Mesothelial cell of epicardium (in vitro differentiated cells): ENCODE results near the gene TTC7B. TPM values are rescaled to one million over a fixed set of nuclear protein-coding genes. Genes with fewer than 3 reads are reported as not detected.

Experiments used
- DNase-seq, 2 experiments: peaks; one replicate each; pipeline ENCODE4 v3.0.0; 2021; ENCODE audit warnings: low spot score in 2 of 2; ENCODE audit not compliant: unreplicated experiment in 2 of 2
- H3K27ac Mint-ChIP-seq: 2 replicates; pipeline ENCODE4 v1.8.0; 2021; ENCODE audit warnings: mixed read lengths
- H3K27me3 Mint-ChIP-seq: 2 replicates; pipeline ENCODE4 v1.8.0; 2021; ENCODE audit warnings: low read depth, mixed read lengths
- H3K36me3 Mint-ChIP-seq: 2 replicates; pipeline ENCODE4 v1.8.0; 2021; ENCODE audit warnings: mixed read lengths
- H3K4me1 Mint-ChIP-seq: 2 replicates; pipeline ENCODE4 v1.8.0; 2021; ENCODE audit warnings: mixed read lengths
- H3K4me3 Mint-ChIP-seq: 2 replicates; pipeline ENCODE4 v1.8.0; 2021; ENCODE audit warnings: mild to moderate bottlenecking, moderate library complexity, mixed read lengths
- H3K9me3 Mint-ChIP-seq: 2 replicates; pipeline ENCODE4 v1.8.0; 2021; ENCODE audit warnings: mixed read lengths
- total RNA-seq: library from RNA; stranded (reverse); gene quantifications from 3 replicates; pipeline ENCODE4 v1.2.1, GENCODE V29; 2021
- TF ChIP-seq, protein P1 (sequence below): fragments of 200-600 bp; sonication (generic); IDR thresholded peaks from one replicate; pipeline ENCODE4 v1.5.0; 2021; ENCODE audit warnings: antibody characterized with exemption; ENCODE audit not compliant: unreplicated experiment

TTC7B gene
- total RNA-seq, 1 donor from 2014 or later, result 56.5 TPM

- Mint-ChIP-seq H3K4me1 (peaks cover 34% of the 10 kb centered on the region), H3K36me3 (peaks cover 15% of the 10 kb centered on the region), H3K27me3 (no peaks in the 10 kb centered on the region), H3K4me3 (no peak overlapping the region), H3K27ac (no peak overlapping the region), H3K9me3 (no peaks in the 10 kb centered on the region)
- no peak for DNase-seq
- TF ChIP-seq, protein P1, sequence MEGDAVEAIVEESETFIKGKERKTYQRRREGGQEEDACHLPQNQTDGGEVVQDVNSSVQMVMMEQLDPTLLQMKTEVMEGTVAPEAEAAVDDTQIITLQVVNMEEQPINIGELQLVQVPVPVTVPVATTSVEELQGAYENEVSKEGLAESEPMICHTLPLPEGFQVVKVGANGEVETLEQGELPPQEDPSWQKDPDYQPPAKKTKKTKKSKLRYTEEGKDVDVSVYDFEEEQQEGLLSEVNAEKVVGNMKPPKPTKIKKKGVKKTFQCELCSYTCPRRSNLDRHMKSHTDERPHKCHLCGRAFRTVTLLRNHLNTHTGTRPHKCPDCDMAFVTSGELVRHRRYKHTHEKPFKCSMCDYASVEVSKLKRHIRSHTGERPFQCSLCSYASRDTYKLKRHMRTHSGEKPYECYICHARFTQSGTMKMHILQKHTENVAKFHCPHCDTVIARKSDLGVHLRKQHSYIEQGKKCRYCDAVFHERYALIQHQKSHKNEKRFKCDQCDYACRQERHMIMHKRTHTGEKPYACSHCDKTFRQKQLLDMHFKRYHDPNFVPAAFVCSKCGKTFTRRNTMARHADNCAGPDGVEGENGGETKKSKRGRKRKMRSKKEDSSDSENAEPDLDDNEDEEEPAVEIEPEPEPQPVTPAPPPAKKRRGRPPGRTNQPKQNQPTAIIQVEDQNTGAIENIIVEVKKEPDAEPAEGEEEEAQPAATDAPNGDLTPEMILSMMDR, result no peak
Observed at GRCh38 chr14:90621201-90621600, 195.0 kb downstream of the TTC7B start.

DNA sequence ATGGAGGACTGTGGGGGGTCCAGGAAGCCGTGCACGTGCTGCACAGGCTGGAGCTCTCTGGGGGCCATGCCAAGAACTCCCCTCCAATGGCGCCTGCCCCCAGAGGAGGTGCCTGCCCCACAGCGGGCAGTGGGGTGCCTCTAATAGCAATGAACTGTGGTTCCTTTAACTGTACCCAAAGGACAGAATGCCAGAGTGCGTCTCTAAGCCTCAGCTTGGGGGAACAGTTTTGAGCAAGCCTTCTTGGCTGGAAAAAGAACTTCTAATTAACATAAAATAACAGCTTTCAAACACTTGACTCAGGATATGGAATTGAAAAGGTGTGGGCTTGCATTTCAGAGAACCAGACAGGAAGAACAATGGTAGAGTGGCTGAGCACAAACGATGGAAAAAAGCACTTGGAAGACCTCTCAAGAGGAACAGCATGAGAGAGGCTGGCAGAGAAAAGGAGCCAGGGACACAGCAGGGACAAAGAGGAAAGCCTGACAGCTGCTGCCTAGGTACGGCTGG lies 195.6 kb downstream of the TTC7B start:
- TF ChIP-seq, protein P1, result no peak
- peaks cover 35% of the 10 kb centered on the region for H3K4me1 Mint-ChIP-seq
- no peak overlapping the region for H3K4me3 Mint-ChIP-seq
- H3K9me3 Mint-ChIP-seq, result no peaks in the 10 kb centered on the region
- no peak for DNase-seq
- peaks cover 15% of the 10 kb centered on the region for H3K36me3 Mint-ChIP-seq
- H3K27ac Mint-ChIP-seq, result no peak overlapping the region
- no peaks in the 10 kb centered on the region for H3K27me3 Mint-ChIP-seq

DNA sequence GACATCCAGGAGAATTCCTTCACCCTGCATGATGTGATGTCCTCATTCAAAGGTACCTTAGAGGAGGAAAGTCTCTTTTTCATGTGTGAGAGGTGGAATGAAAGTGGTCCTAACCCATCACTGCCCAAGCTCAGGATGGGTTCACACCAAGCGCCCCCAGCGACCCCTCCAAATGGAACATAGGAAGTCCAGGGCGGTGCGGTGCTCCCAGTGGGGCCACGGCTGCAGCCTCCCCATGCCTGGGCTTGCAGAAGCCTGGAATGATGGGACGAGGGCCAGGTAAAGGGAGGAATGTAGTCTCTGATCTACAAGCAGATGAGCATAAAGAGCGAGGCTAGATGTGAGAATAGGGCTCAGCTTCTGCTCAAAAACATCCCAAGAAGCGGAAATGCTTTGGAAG lies 196.3 kb downstream of the TTC7B start:
- Mint-ChIP-seq H3K27me3 (no peaks in the 10 kb centered on the region), H3K9me3 (no peaks in the 10 kb centered on the region), H3K4me3 (no peak overlapping the region), H3K4me1 (peaks cover 35% of the 10 kb centered on the region), H3K36me3 (peaks cover 15% of the 10 kb centered on the region), H3K27ac (no peak overlapping the region)
- TF ChIP-seq, protein P1, result no peak
- no peak for DNase-seq

- TF ChIP-seq, protein P1, result no peak
- H3K36me3 Mint-ChIP-seq, result peaks cover 19% of the 10 kb centered on the region
Observed at GRCh38 chr14:90617961-90618360, 198.3 kb downstream of the TTC7B start.

GRCh38 chr14:90616881-90617280 lies 199.3 kb downstream of the TTC7B start:
- no peak for DNase-seq
- Mint-ChIP-seq H3K4me1 (peaks cover 22% of the 10 kb centered on the region), H3K27me3 (no peaks in the 10 kb centered on the region), H3K36me3 (peaks cover 15% of the 10 kb centered on the region), H3K9me3 (no peaks in the 10 kb centered on the region), H3K4me3 (no peak overlapping the region), H3K27ac (no peak overlapping the region)
- TF ChIP-seq, protein P1, result no peak

More at GRCh38 chr14:90617961-90618360, 198.3 kb downstream of the TTC7B start:
- peaks cover 22% of the 10 kb centered on the region for H3K4me1 Mint-ChIP-seq
- no peak overlapping the region for H3K27ac Mint-ChIP-seq
- no peak overlapping the region for H3K4me3 Mint-ChIP-seq
- H3K9me3 Mint-ChIP-seq, result no peaks in the 10 kb centered on the region
- DNase-seq, result no peak
- H3K27me3 Mint-ChIP-seq, result no peaks in the 10 kb centered on the region

DNA sequence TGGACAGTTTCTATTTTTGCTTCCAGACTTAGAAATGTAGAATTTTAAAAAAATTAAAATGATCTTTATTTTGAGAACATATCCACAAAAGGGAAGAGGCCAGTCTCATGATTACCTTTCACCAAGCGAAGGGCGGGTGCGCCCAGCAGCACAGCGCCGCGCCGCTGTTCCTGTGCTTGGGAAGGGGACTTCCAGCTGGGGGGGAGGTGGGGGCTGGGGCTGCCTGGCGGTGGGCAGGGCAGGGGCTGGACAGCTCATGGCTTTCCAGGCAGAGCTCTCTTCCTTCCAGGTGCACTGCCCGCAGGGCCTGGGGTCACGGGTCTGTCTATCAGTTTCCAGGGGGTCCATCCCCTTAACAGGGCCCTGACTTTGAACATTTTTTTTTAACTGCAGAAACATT lies 199.9 kb downstream of the TTC7B start:
- DNase-seq, result no peak
- no peaks in the 10 kb centered on the region for H3K27me3 Mint-ChIP-seq
- TF ChIP-seq, protein P1, result no peak
- peak overlapping the region; percentile 88 for H3K27ac Mint-ChIP-seq
- H3K36me3 Mint-ChIP-seq, result peaks cover 10% of the 10 kb centered on the region
- H3K4me3 Mint-ChIP-seq, result no peak overlapping the region
- H3K4me1 Mint-ChIP-seq, result peaks cover 24% of the 10 kb centered on the region
- H3K9me3 Mint-ChIP-seq, result no peaks in the 10 kb centered on the region
